Kidney (tissue), 14 donors: ENCODE data around the gene S100A13. TPM values are rescaled to one million over a fixed set of nuclear protein-coding genes. Genes with fewer than 3 reads are reported as not detected.
A peak's percentile ranks its signal among the peaks of the same experiment; 100 is the strongest.
"Not testable (repeated sequence)": the region's sequence is repeated elsewhere in the genome, so short reads cannot be mapped to it uniquely, and the experiment has no call there.

Experiments used
- DNase-seq, 5 donors: peaks; one replicate each; pipeline ENCODE4 v3.0.0-alpha.2; 2013 to 2020
- FAIRE-seq: peaks from 2 replicates; lab custom pipeline; 2012; peaks lifted over from hg19 to GRCh38; lab: Jason Lieb, UNC
- H3K27ac ChIP-seq, 2 donors: one replicate each; pipeline ENCODE4 v1.7.0; 2013; ENCODE audit warnings: low read depth in 2 of 2, low read length in 2 of 2, inconsistent platforms in 1 of 2
- H3K27me3 ChIP-seq: one replicate; pipeline ENCODE4 v1.7.1; 2013; ENCODE audit warnings: low read length, inconsistent platforms; ENCODE audit not compliant: control insufficient read depth, insufficient read depth
- H3K36me3 ChIP-seq, 3 donors: one replicate each; pipeline versions ENCODE4 v1.7.0 to v1.7.1; 2013; ENCODE audit warnings: low read length in 3 of 3, control low read depth in 1 of 3, inconsistent platforms in 1 of 3; ENCODE audit not compliant: insufficient read depth in 3 of 3, control insufficient read depth in 2 of 3
- H3K4me1 ChIP-seq, 3 donors: one replicate each; pipeline versions ENCODE4 v1.7.0 to v1.7.1; 2013; ENCODE audit warnings: low read length in 3 of 3, inconsistent platforms in 1 of 3, low read depth in 1 of 3; ENCODE audit not compliant: control insufficient read depth in 2 of 3, insufficient read depth in 2 of 3
- H3K4me3 ChIP-seq, 3 donors: one replicate each; pipeline versions ENCODE4 v1.7.0 to v1.8.1; 2013; ENCODE audit warnings: low read length in 3 of 3, control low read depth in 1 of 3, inconsistent platforms in 1 of 3
- H3K9ac ChIP-seq, 3 donors: one replicate each; pipeline versions ENCODE4 v1.7.0 to v1.7.1; 2013; ENCODE audit warnings: low read length in 3 of 3, control low read depth in 1 of 3, inconsistent platforms in 1 of 3
- H3K9me3 ChIP-seq, 3 donors: one replicate each; pipeline versions ENCODE4 v1.7.0 to v1.7.1; 2013; ENCODE audit warnings: low read length in 3 of 3, control low read depth in 1 of 3, inconsistent platforms in 1 of 3; ENCODE audit not compliant: control insufficient read depth in 2 of 3, insufficient read depth in 1 of 3
- CTCF ChIP-seq: IDR thresholded peaks from 3 replicates; pipeline ENCODE4 v1.5.1; 2012; ENCODE audit warnings: mild to moderate bottlenecking, moderate library complexity, borderline replicate concordance; ENCODE audit not compliant: insufficient read depth; ENCODE audit errors: extremely low read depth
- intact Hi-C: fragments of 100-400 bp; cut with DNase I; formaldehyde crosslinking; loops from one replicate; pipeline ENCODE4 v1.11.1; 2022
- polyA plus RNA-seq: library from polyadenylated mRNA; stranded (reverse); fragments of 350-450 nt; fragmentation: Illumina TruSeq; extraction: RNeasy Lipid Tissue Mini Kit (QIAGEN cat#74804); gene quantifications from one replicate; pipeline ENCODE4 v1.2.3, GENCODE V29; 2014; ENCODE audit warnings: low read depth, low replicate concordance; ENCODE audit not compliant: insufficient read depth
- total RNA-seq: library from RNA; stranded (reverse); fragmentation: NEBNext Ultra II Directional; extraction: Animal tissue kit (Norgen Biotek cat#: 25700); gene quantifications from one replicate; pipeline ENCODE4 v1.2.1, GENCODE V29; 2021
- donor health status: control.
- donor health status: control.
- donor health status: control.
- donor health status: control.
- donor health status: control.
- donor health status: DM: yes; HTN: yes; CAD: no.
- donor health status: Normal renal cell carcinoma (clear cell type).

S100A13 gene
- total and polyA plus RNA-seq, 2 donors from 2014 or later: 225 to 299 TPM

- no peak overlapping the region for H3K4me3 ChIP-seq
- intact Hi-C loops: no loop called here
These were observed 38.8 kb downstream of the S100A13 start for GRCh38 chr1:153588482-153588881.

GRCh38 chr1:153588033-153588432 is 39.3 kb downstream of the S100A13 start:
- intact Hi-C loops: not testable (repeated sequence)

More at GRCh38 chr1:153588482-153588881, 38.8 kb downstream of the S100A13 start:
- Histone ChIP-seq H3K27me3 (no peaks in the 10 kb centered on the region), H3K27ac (no peak overlapping the region), H3K9me3 (no peaks in the 10 kb centered on the region), H3K36me3 (no peaks in the 10 kb centered on the region), H3K4me1 (no peaks in the 10 kb centered on the region), H3K9ac (no peak overlapping the region)
- no peak for TF ChIP-seq CTCF
- FAIRE-seq (no peak), DNase-seq (no peak)

GRCh38 chr1:153587314-153587713 is 40.0 kb downstream of the S100A13 start:
- Histone ChIP-seq H3K27ac (no peak overlapping the region), H3K4me1 (no peaks in the 10 kb centered on the region), H3K9ac (no peak overlapping the region), H3K4me3 (no peak overlapping the region), H3K27me3 (no peaks in the 10 kb centered on the region), H3K9me3 (no peaks in the 10 kb centered on the region), H3K36me3 (no peaks in the 10 kb centered on the region)
- intact Hi-C loops: no loop called here
- DNase-seq (peak in 1 of 5 donors; percentile 6), FAIRE-seq (no peak)
- TF ChIP-seq CTCF: no peak

More at GRCh38 chr1:153588033-153588432, 39.3 kb downstream of the S100A13 start:
- FAIRE-seq, H3K27ac ChIP-seq, H3K9me3 ChIP-seq, H3K27me3 ChIP-seq, H3K9ac ChIP-seq, H3K4me3 ChIP-seq, H3K36me3 ChIP-seq, H3K4me1 ChIP-seq: not testable (repeated sequence)
- DNase-seq: peak in 1 of 5 donors; percentile 12

GRCh38 chr1:153586347-153586746 is 41.0 kb downstream of the S100A13 start:
- H3K9me3 ChIP-seq: no peaks in the 10 kb centered on the region
- H3K27me3 ChIP-seq: no peaks in the 10 kb centered on the region
- FAIRE-seq: no peak
- H3K4me1 ChIP-seq: no peaks in the 10 kb centered on the region
- no peak for TF ChIP-seq CTCF
- no peak for DNase-seq
- no peaks in the 10 kb centered on the region for H3K36me3 ChIP-seq
- no peak overlapping the region for H3K4me3 ChIP-seq
- intact Hi-C loops: no loop called here
- no peak overlapping the region for H3K9ac ChIP-seq
- H3K27ac ChIP-seq: no peak overlapping the region
